GM19468 (cell line): ENCODE results near the gene ZNF426.

Experiments
- ATAC-seq: cut with Tn5 transposase; IDR thresholded peaks from one replicate; pipeline ENCODE4 v1.9.1; 2021; ENCODE audit warnings: mild to moderate bottlenecking, moderate library complexity, moderate number of reproducible peaks; ENCODE audit not compliant: unreplicated experiment; ENCODE audit errors: extremely low read depth

Gene ZNF426

GRCh38 chr19:9500796-9501195 is 37.6 kb downstream of the ZNF426 start:
- ATAC-seq: no peak

GRCh38 chr19:9498183-9498902 is 40.1 kb downstream of the ZNF426 start, which contains the start of gene ZNF560:
TSS of gene ZNF560 (minus strand) at chr19:9498616. CDS start at chr19:9475313, 23,303 bp downstream.
- ATAC-seq: no peak

- ATAC-seq: no peak
Measured at GRCh38 chr19:9494096-9494495, 44.3 kb downstream of the ZNF426 start.

- no peak for ATAC-seq
Measured at GRCh38 chr19:9487016-9487415, 51.4 kb downstream of the ZNF426 start.

GRCh38 chr19:9485140-9485539 is 53.3 kb downstream of the ZNF426 start:
- ATAC-seq: no peak

GRCh38 chr19:9474975-9475374 is 63.5 kb downstream of the ZNF426 start:
- ATAC-seq: no peak
